DMS 273 treated with DMSO at 0.1 percent for 48 hours (cell line): ENCODE measurements around the gene MS4A18.
"Not testable (repeated sequence)": the region's sequence is repeated elsewhere in the genome, so short reads cannot be mapped to it uniquely, and the experiment has no call there.

Source experiments
- DNase-seq: peaks from one replicate; lab custom pipeline; 2025; lab: John Stamatoyannopoulos, UW

MS4A18 gene

GRCh38 chr11:60739114-60739513 is 14.6 kb downstream of the MS4A18 start:
- DNase-seq: no peak

- DNase-seq: no peak
Measured at GRCh38 chr11:60740573-60740972, 16.1 kb downstream of the MS4A18 start.

GRCh38 chr11:60741421-60741820 is 16.9 kb downstream of the MS4A18 start:
- no peak for DNase-seq

- DNase-seq: no peak
Measured at GRCh38 chr11:60743058-60743457, 18.5 kb downstream of the MS4A18 start.

GRCh38 chr11:60744114-60744513 is 19.6 kb downstream of the MS4A18 start:
- DNase-seq: no peak

GRCh38 chr11:60747359-60747873 is 22.9 kb downstream of the MS4A18 start:
- DNase-seq: no peak

- DNase-seq: no peak
Measured at GRCh38 chr11:60748225-60748624, 23.7 kb downstream of the MS4A18 start.

GRCh38 chr11:60748821-60749220 is 24.3 kb downstream of the MS4A18 start:
- no peak for DNase-seq

GRCh38 chr11:60750911-60751310 is 26.4 kb downstream of the MS4A18 start:
- no peak for DNase-seq

GRCh38 chr11:60753309-60753708 is 28.8 kb downstream of the MS4A18 start:
- no peak for DNase-seq

GRCh38 chr11:60754887-60755286 is 30.4 kb downstream of the MS4A18 start:
- no peak for DNase-seq

GRCh38 chr11:60756307-60757032 is 31.9 kb downstream of the MS4A18 start, which contains the start of gene MS4A15:
MS4A15 (plus strand) TSS chr11:60756867; CDS start chr11:60763734, 6,867 bp downstream.
- no peak for DNase-seq

- no peak for DNase-seq
Measured at GRCh38 chr11:60757231-60757800, 32.8 kb downstream of the MS4A18 start.

- not testable (repeated sequence) for DNase-seq
Measured at GRCh38 chr11:60758671-60759070, 34.2 kb downstream of the MS4A18 start.

GRCh38 chr11:60759438-60760225 is 35.1 kb downstream of the MS4A18 start:
- DNase-seq: not testable (repeated sequence)

GRCh38 chr11:60761436-60762190 is 37.1 kb downstream of the MS4A18 start:
- DNase-seq: no peak

- no peak for DNase-seq
Measured at GRCh38 chr11:60762851-60763691, 38.6 kb downstream of the MS4A18 start.

- DNase-seq: no peak
Measured at GRCh38 chr11:60763692-60764369, 39.3 kb downstream of the MS4A18 start.

- DNase-seq: no peak
Measured at GRCh38 chr11:60764879-60765278, 40.4 kb downstream of the MS4A18 start.

GRCh38 chr11:60765355-60765754 is 40.8 kb downstream of the MS4A18 start:
- DNase-seq: no peak
